HG02588 (cell line): ENCODE measurements around the gene PSEN2.

Source experiments
- ATAC-seq: cut with Tn5 transposase; IDR thresholded peaks from one replicate; pipeline ENCODE4 v1.9.1; 2021; ENCODE audit warnings: mild to moderate bottlenecking, moderate library complexity; ENCODE audit not compliant: unreplicated experiment

Gene PSEN2

GRCh38 chr1:226863446-226863845, 7.0 kb upstream of the PSEN2 start:
- no peak for ATAC-seq

DNA sequence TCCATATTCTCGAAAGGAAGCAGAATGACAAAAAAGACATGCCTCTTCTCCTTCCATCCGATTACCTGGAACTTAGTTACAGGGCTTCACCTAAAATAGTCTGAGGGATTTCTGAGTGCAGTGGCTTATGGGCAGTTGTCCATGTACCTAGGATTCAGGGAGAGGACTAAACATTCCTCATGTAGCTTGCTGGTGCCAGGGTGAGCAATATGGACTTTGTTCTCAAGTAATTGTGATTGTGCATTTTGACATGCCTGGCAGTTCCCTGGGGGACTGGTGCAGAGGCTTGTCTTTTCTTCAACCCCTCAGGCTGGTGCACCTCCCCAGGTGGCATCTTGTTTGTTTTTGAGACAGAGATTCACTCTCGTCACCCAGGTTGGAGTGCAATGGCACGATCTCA, 6.1 kb upstream of the PSEN2 start:
- ATAC-seq: no peak

- no peak for ATAC-seq
Observed at GRCh38 chr1:226865590-226865989, 4.8 kb upstream of the PSEN2 start.

GRCh38 chr1:226867461-226868054, 2.9 kb upstream of the PSEN2 start:
- no peak for ATAC-seq

GRCh38 chr1:226868726-226869125, 1.7 kb upstream of the PSEN2 start:
- ATAC-seq: no peak

DNA sequence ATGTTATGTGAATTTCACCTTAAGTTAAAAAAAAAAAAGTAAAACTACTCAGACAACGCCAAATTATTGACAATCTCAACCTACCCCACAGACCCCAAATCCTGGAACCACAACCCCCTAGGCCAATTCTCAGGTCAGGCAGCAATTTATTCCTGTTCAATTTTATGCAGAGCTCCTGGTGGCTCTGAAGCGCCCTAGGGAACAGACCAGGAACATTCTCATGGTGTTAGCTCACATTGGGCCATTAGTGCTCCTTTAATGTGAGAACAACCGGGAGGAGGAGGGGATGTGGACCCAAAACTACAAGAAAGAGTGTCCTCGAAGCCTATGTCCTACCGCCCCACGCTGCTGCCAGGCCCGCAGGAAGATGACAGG, 403 bp upstream of the PSEN2 start:
- ATAC-seq: no peak

- ATAC-seq: no peak
Observed at GRCh38 chr1:226871636-226872327, 1.4 kb downstream of the PSEN2 start.

GRCh38 chr1:226872437-226872836, 2.0 kb downstream of the PSEN2 start:
- ATAC-seq: no peak

DNA sequence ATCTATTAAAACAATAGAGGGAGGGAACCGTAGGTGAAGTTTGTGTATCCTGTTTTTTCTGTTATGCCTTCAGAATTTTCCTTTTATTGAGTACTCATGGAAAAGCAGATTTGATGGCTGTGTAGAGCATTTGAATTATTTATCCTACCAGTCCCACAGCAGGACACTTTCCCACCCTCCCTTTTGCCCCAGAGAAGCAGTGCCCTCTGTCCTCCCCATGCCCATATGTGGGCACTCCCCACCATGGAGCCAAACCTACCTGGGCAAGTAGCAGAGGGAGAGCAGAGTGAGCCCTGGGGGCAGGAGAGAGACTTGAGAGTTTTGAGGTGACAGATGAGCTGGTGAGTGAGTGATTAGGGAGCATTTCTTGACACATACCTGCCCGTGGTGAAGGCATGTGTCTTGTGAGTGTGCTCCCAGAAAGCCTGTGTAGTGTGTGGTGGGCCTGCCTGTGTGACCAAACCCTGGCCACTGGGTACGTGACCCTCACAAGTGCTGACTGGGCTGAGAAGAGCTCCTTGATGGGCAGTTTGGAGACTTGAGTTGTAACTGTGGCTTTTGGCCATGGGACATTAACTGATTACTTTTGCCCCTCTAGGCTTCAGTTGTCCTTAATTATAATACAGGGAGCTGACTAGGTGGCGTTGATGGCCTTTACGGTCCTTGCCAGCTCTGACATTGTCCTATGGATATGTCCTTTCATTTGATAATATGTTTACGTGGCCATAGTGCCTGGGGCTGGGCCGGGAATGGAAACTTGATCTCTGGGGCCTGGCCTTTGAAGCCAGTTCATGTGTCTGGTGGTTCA, 3.6 kb downstream of the PSEN2 start:
- no peak for ATAC-seq

DNA sequence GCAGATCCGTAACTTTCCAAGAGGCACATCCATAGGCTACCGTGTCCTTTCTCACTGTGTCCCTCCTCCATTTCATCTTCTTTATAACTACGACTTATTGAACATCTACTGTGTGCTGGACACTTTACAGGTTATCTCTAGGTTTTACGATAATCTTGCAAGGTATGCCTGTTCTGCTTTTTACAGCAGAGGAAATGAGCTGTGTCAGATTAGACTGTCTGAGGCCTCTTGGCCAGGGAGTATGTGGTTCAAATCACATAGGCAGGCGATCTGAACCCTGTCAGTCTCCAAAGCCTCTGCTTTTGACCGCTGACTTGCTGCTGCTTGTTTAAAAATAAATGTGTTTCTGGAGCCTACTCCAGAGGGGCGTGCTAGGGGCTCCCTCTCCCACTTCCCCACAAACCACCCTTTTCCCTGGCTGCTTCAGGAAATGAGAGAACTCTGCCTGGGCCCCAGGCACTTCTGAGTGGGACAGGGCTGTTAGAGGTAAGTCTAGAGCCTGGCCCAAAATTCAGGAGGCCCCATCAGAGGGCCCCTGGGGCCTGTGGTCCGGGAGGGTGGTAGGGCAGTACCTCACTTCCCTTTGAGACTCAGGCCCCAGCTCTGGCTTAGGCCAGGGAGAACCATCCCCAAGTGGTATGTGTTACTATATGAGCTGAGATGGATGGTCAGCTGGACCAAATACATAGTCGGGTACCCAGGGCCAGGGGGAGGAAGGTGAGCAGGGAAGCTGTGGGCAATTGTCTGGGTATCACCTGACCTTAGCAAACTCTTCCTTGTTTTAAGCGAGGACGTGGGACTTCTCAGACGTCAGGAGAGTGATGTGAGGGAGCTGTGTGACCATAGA, 4.4 kb downstream of the PSEN2 start:
- no peak for ATAC-seq

GRCh38 chr1:226875641-226876295, 5.4 kb downstream of the PSEN2 start:
- no peak for ATAC-seq

GRCh38 chr1:226877669-226878068, 7.3 kb downstream of the PSEN2 start:
- no peak for ATAC-seq

- no peak for ATAC-seq
Observed at GRCh38 chr1:226880372-226881287, 10.2 kb downstream of the PSEN2 start.

- no peak for ATAC-seq
Observed at GRCh38 chr1:226881515-226882185, 11.2 kb downstream of the PSEN2 start.

DNA sequence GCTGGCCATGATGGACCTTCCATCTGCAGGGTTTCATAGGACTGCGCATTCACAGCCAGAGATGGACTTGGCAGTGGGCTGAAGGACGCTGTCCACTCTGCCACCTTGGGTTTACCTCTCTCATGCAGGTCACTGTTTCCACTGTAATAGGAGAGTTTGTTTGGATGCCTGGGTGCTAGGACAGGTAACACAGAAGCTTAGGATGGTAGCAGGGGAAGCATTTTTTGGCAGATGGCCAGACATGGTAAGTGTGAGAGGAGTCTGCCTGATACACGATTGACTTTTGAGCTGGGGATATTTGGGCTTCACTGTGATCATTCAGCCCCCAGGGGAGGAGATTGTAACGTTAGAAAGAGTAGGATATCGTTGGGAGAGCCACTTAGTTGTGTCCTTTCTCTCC, 11.8 kb downstream of the PSEN2 start:
- ATAC-seq: peak; percentile 2

- peak; percentile 94 for ATAC-seq
Observed at GRCh38 chr1:226882631-226883409, 12.4 kb downstream of the PSEN2 start.

DNA sequence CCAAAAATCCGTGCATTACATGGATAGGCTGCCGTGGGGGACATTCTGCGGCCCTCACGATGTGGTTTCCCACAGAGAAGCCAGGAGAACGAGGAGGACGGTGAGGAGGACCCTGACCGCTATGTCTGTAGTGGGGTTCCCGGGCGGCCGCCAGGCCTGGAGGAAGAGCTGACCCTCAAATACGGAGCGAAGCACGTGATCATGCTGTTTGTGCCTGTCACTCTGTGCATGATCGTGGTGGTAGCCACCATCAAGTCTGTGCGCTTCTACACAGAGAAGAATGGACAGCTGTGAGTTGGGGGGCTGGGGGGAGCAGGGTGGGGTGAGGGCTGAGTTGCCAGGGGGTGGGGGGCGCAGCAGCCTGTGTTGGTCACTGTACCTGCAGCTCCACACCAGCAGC, 13.2 kb downstream of the PSEN2 start:
- ATAC-seq: no peak

DNA sequence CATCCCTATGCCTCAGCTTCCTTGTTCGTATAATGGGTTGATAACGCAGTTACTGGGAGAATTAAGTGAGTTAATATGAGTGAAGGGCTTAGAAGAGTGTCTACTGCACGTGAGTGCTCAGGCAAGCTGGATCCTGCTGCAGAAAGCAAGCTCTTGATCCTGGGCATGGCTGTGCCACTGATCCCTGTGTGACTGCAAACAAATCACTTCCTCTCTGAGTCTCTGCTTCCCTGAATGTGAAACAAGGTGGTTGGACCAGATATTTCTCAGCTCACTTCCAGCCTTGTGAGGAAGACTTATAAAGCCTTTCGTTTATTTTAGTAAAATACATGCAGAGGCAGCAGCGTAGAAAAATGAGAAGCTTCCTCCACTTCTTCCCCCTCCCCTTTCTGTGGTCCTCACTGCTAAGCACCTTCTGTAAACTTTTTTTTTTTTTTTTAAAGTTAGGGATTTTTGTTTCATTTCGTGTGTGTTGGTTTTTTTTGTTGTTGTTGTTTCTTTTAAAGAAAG, 13.8 kb downstream of the PSEN2 start:
- no peak for ATAC-seq
